Muscle layer of colon (tissue), 2 donors: ENCODE data around the gene HDAC8.

Source experiments
- H3K27ac ChIP-seq: one replicate; pipeline ENCODE4 v1.7.0; 2013; ENCODE audit warnings: low read depth, mild to moderate bottlenecking, low read length, moderate library complexity
- H3K27me3 ChIP-seq, 2 donors: one replicate each; pipeline ENCODE4 v1.7.0; 2013; ENCODE audit warnings: low read length in 2 of 2, mild to moderate bottlenecking in 2 of 2; ENCODE audit not compliant: insufficient read depth in 2 of 2, control insufficient read depth in 1 of 2
- H3K36me3 ChIP-seq: one replicate; pipeline ENCODE4 v1.7.0; 2013; ENCODE audit warnings: mild to moderate bottlenecking, low read length; ENCODE audit not compliant: insufficient read depth
- H3K4me1 ChIP-seq: one replicate; pipeline ENCODE4 v1.7.0; 2013; ENCODE audit warnings: mild to moderate bottlenecking, low read length; ENCODE audit not compliant: insufficient read depth
- H3K4me3 ChIP-seq, 2 donors: one replicate each; pipeline ENCODE4 v1.7.0; 2013; ENCODE audit warnings: low read length in 2 of 2, low read depth in 1 of 2, mild to moderate bottlenecking in 1 of 2, moderate library complexity in 1 of 2
- H3K9ac ChIP-seq: one replicate; pipeline ENCODE4 v1.7.0; 2013; ENCODE audit warnings: low read length
- H3K9me3 ChIP-seq: one replicate; pipeline ENCODE4 v1.7.0; 2013; ENCODE audit warnings: mild to moderate bottlenecking, low read length
- donor health status: abdominal sarcoma.
- donor health status: Adenocarcinoma of cecum.

Gene HDAC8

DNA sequence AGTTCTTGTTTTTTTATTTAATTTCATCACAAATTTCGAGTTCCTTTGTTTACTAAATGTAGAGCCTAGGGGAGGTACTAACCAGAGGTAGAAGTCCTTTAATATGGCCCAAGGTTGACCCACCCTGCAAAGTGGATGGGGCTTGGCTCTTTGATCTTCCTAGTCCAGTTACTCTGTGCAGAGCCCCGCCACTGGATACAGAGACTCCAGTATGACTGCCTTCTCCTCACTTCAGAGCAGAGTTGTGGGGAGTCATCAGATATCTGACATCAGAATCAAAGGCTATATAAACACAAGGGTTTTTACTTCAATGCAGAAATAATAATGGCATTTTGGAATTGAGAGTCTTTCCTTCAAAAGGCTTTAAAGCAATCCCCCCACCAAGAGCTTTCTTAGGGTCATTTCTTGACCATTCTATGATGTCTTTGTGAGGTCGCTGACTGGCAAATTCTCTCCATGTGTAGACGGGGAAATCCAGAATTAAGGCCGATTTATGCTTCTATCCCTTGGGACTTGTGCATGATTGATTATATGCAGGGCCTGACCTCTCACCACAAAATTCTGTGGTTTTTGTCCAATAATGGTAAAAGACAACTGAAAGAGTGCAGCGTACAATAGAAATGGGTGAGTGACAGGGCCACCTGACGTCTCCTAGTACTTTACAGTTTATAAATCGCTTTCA is 178.7 kb downstream of the HDAC8 start:
- no peaks in the 10 kb centered on the region for H3K36me3 ChIP-seq
- H3K4me1 ChIP-seq: peaks cover 14% of the 10 kb centered on the region
- no peaks in the 10 kb centered on the region for H3K9me3 ChIP-seq
- H3K27ac ChIP-seq: no peak overlapping the region
- no peak overlapping the region for H3K9ac ChIP-seq
- no peak overlapping the region for H3K4me3 ChIP-seq
- no peaks in the 10 kb centered on the region for H3K27me3 ChIP-seq

DNA sequence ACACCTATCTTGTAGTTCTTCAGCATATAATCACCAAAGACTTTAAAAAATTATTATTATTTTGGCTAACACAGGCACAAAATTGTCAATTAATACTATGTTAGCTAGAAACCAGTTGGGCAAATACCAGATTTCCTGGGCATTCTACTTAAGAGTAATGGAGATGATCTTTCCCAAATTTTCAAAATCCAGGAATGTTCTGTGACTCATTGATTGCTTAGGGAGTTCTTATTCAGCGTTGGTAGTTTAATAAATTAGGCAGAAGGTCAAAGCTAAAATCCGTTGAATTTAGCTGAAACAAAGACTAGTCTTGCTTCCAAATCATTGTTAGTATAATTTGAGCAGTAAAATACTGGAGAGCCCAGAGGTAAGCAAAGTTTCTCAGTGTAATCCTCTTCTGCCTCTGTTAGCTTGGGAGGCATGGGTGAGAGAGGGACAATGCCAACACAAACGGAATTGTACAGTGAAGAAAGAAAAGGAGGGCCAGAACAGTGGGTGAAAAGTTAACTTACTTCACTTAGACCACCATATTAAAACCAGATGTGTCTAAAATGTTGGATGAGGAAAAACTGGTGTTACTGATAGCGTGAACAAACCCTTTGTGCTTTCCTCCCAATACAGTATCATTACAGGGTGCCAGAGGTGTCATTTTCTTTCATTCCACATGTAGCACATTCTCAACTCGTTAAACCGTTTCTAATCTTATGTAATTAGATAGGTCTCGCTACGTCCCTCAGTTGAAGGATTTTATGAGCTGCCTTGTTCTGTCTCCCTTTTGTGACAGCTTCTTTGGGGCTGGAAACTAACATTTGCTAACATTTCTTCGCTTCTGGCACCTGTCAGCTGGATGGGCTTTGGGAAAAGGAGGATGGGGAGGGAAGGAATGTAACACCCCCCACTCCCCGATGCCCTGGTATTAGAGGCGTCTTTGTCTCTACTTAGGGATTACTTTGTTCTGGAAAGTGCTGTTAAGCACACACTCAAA is 179.5 kb downstream of the HDAC8 start:
- H3K9me3 ChIP-seq: no peaks in the 10 kb centered on the region
- no peak overlapping the region for H3K9ac ChIP-seq
- no peak overlapping the region for H3K27ac ChIP-seq
- H3K36me3 ChIP-seq: no peaks in the 10 kb centered on the region
- no peak overlapping the region for H3K4me3 ChIP-seq
- no peaks in the 10 kb centered on the region for H3K27me3 ChIP-seq
- peaks cover 14% of the 10 kb centered on the region for H3K4me1 ChIP-seq

DNA sequence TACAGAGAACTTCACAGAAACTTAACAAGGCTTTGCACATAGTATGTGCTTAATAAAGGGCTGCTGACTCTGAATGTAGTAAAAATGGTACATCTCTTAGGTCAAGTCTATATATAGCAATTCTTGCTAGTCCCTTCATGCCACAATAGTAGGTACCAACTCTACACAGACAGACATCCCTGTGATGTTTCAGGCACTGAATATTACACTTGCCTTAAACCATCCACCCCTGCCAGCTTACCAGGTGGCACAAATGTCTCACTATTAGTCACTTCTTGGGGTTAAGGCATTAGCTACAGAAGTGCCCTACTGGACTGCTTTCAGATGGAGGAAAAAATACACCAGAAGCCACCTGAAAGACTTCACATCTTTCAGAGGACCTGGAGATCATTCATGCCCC is 180.6 kb downstream of the HDAC8 start:
- H3K27ac ChIP-seq: no peak overlapping the region
- no peaks in the 10 kb centered on the region for H3K9me3 ChIP-seq
- H3K27me3 ChIP-seq: no peaks in the 10 kb centered on the region
- no peak overlapping the region for H3K4me3 ChIP-seq
- no peaks in the 10 kb centered on the region for H3K36me3 ChIP-seq
- peaks cover 14% of the 10 kb centered on the region for H3K4me1 ChIP-seq
- no peak overlapping the region for H3K9ac ChIP-seq

DNA sequence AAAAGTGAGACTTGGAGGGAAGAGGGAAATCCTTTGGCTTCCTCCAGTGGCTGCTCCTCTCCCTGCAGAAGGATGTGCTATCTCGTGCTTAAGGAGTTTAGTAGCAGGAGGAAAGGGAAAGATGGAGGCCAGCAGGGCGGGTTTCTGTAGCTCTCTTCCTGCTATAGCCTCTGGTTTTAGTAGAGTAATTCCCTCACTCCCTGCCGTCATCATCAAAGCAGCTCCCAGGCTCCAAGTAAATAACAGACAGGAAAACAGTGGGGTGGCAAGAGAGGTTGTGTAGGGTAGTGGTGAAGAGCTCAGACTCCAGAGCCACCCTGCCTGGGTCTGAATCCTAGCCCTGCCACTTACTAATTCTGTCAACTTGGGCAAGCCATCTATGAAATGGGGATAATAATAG is 185.4 kb downstream of the HDAC8 start:
- Histone ChIP-seq H3K4me1 (no peaks in the 10 kb centered on the region), H3K36me3 (no peaks in the 10 kb centered on the region), H3K4me3 (no peak overlapping the region), H3K27me3 (no peaks in the 10 kb centered on the region), H3K27ac (no peak overlapping the region), H3K9me3 (no peaks in the 10 kb centered on the region), H3K9ac (no peak overlapping the region)

DNA sequence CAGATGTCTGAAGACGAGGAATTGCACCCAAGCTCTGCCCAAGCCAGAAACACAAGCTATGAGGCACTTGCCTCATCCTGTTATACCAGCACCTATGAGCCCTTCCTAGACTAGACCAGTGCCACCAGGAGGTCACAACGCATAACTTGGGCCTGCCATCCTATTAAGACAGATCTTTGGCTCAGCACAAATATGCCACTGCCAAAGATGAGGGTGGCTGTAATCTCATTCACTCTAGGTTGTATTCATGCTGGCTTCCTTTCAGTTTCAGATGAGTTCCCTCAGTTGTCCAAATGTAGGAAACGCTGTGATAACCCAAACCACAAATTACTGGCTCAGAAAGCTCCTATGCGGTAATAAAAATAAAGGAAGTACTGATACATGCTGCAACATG is 190.4 kb downstream of the HDAC8 start:
- Histone ChIP-seq H3K4me1 (peaks cover 4% of the 10 kb centered on the region), H3K36me3 (no peaks in the 10 kb centered on the region), H3K9me3 (no peaks in the 10 kb centered on the region), H3K4me3 (no peak overlapping the region), H3K27me3 (peaks cover 0 to 5% of the 10 kb centered on the region in 2 donors), H3K9ac (no peak overlapping the region), H3K27ac (no peak overlapping the region)

DNA sequence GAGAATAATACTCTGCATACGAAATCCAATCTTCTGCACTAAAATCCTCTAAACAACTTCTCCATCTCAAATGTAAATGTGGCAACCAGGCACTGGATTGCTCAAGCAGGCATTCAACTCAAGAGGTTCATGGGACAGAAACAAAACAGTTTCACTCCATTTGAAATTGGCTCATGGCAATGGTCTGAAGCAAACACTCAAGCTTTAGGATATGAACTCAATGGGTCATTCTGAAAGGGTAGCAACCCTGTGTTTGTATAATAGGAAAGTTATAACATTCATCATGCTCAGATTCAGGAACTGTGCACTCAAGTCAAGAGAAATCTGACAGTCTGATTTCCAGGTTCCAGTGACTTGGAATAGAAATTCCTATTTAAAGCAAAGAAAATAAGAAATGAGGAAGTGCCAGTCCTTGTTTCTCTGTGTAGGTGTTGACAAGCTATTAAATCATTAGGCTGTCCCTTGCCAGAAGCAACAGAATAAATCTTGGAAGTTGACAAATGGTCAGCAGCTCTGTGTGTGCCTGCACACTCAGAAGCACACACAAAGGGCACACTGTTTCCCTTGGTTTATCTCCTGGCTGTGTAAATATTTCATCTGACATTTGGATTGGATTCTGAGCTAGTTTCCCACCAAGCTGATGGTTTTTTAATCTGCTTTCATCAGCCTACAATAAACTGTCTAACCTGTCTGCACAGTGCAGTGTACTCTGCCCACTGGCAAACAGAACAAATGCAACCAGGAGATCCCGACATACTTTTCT is 191.0 kb downstream of the HDAC8 start:
- Histone ChIP-seq H3K9ac (no peak overlapping the region), H3K36me3 (no peaks in the 10 kb centered on the region), H3K4me3 (no peak overlapping the region), H3K27me3 (peaks cover 0 to 5% of the 10 kb centered on the region in 2 donors), H3K9me3 (no peaks in the 10 kb centered on the region), H3K4me1 (peaks cover 4% of the 10 kb centered on the region), H3K27ac (no peak overlapping the region)

DNA sequence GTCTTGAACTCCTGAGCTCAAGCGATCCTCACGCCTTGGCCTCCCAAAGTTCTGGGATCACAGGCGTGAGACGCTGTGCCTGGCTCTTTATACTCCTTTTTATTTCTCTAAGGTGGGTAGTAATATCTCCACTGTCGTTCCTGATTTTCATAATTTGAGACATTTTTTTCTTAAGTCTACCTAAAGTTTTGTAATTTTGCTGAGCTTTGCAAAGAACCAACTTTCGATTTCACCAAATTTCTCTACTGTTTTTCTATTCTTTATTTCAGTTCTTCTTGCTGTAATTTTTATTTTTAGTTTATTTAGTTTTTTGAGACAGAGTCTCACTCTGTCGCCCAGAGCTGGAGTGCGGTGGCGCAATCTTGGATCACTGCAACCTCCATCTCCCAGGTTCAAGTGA is 196.5 kb downstream of the HDAC8 start:
- no peaks in the 10 kb centered on the region for H3K36me3 ChIP-seq
- H3K4me3 ChIP-seq: no peak overlapping the region
- H3K27me3 ChIP-seq: peaks cover 0 to 5% of the 10 kb centered on the region in 2 donors
- no peaks in the 10 kb centered on the region for H3K4me1 ChIP-seq
- no peaks in the 10 kb centered on the region for H3K9me3 ChIP-seq
- no peak overlapping the region for H3K27ac ChIP-seq
- H3K9ac ChIP-seq: no peak overlapping the region

DNA sequence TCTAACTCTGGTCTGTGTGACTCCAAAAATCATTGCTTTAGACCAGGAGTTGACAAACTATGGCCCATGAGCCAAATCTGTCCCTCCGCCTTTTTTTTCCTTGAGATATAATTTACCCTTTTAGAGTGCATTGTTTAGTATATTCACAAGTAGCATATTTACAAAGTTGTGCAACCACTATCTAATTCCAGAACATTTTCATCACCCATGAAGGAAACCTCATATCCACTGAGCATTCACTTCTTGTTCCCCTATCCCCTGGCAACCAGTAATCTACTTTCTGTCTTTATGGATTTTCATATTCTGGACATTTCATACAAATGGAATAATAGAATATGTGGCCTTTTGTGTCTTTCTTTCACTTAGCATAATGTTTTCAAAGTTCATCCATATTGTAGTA is 199.5 kb downstream of the HDAC8 start:
- Histone ChIP-seq H3K27ac (no peak overlapping the region), H3K27me3 (no peaks in the 10 kb centered on the region), H3K9me3 (no peaks in the 10 kb centered on the region), H3K36me3 (no peaks in the 10 kb centered on the region), H3K4me1 (no peaks in the 10 kb centered on the region), H3K4me3 (no peak overlapping the region), H3K9ac (no peak overlapping the region)

DNA sequence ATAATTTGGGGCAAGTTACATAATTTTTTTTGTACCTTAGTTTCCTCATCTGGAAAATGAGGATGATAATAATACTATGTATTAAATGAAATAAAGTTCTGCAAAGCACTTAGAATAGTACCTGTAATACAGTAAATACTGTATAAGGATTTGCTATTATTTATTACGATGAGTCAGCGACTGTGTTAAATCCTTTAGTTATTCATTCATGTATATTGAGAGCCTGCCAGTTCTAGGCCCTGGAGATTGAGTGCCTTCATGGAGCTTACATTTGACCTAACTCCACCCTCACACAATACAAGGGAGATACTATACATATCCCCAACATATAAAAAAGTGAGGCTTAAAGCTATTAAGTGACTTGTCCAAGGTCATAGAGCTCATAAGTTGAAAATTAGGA is 199.9 kb downstream of the HDAC8 start:
- no peaks in the 10 kb centered on the region for H3K27me3 ChIP-seq
- H3K4me3 ChIP-seq: no peak overlapping the region
- no peaks in the 10 kb centered on the region for H3K4me1 ChIP-seq
- no peak overlapping the region for H3K27ac ChIP-seq
- H3K36me3 ChIP-seq: no peaks in the 10 kb centered on the region
- no peak overlapping the region for H3K9ac ChIP-seq
- no peaks in the 10 kb centered on the region for H3K9me3 ChIP-seq

DNA sequence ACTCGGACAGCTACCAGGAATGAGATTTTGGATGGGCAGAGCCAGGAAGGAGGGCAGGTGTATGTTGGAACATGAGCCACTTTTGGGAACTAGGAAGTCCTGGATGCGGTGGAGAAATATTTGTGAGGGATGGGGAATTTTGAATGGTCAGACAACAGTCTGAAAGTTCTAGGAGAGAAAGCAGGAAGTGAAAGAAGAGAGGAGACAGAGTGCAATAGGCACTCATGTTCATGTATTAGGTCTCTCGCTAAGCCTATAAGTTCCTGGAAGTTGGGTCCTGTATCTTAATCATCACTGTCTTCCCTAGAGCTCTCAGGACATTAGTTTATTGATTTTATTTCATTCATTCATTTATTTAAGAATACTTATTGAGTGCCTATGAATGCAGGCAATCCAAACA is 201.2 kb downstream of the HDAC8 start:
- no peak overlapping the region for H3K27ac ChIP-seq
- no peaks in the 10 kb centered on the region for H3K4me1 ChIP-seq
- no peaks in the 10 kb centered on the region for H3K27me3 ChIP-seq
- H3K4me3 ChIP-seq: no peak overlapping the region
- H3K9me3 ChIP-seq: no peaks in the 10 kb centered on the region
- H3K9ac ChIP-seq: no peak overlapping the region
- no peaks in the 10 kb centered on the region for H3K36me3 ChIP-seq

DNA sequence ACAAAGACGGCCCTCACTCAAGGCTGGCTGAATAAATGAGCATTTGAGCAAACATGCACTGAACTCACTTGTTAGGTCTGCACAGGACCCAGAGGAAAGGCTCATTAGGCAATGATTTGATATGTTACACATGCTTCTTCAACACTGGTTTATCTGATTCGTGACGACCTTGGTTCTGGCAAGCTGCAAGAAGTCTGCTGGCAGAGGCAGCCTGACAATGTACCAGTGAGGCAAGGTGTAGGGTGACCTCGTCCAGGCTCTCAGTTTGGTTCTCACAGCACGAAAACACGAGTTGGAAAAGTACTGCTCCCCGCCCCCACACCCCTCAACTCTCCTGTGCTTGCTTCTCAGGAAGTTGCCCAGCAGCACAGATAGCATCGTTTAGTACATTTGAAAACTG is 203.8 kb downstream of the HDAC8 start:
- Histone ChIP-seq H3K4me3 (no peak overlapping the region), H3K4me1 (no peaks in the 10 kb centered on the region), H3K9me3 (no peaks in the 10 kb centered on the region), H3K27me3 (no peaks in the 10 kb centered on the region), H3K27ac (no peak overlapping the region), H3K36me3 (no peaks in the 10 kb centered on the region), H3K9ac (no peak overlapping the region)
